H1 (cell line): Measurements from ENCODE around the gene NUMB. TPM values are rescaled to one million over a fixed set of nuclear protein-coding genes. Genes with fewer than 3 reads are reported as not detected.

Experiments used
- CTCF ChIA-PET: fragments of 300-600 bp; sonication (Branson Sonifier 250); formaldehyde crosslinking; loops from one replicate; lab custom pipeline; 2021; ENCODE audit not compliant: partially characterized antibody; lab: Charles Lee
- POLR2A ChIA-PET: fragments of 300-600 bp; sonication (Branson Sonifier 250); formaldehyde crosslinking; loops from one replicate; lab custom pipeline; 2021; ENCODE audit warnings: inconsistent platforms; ENCODE audit not compliant: partially characterized antibody; lab: Charles Lee
- DNase-seq, 2 experiments: peaks; one replicate each; pipeline versions ENCODE4 v3.0.0 to v3.0.0-alpha.2; 2010 to 2022; ENCODE audit warnings: low spot score in 2 of 2, low read depth in 1 of 2, mixed read lengths in 1 of 2
- FAIRE-seq: peaks from 2 replicates; lab custom pipeline; 2011; peaks lifted over from hg19 to GRCh38; lab: Jason Lieb, UNC
- H2AFZ ChIP-seq: 2 replicates; pipeline ENCODE4 v1.8.1; 2012; ENCODE audit warnings: low read length, inconsistent platforms
- H2AK5ac ChIP-seq: 2 replicates; pipeline ENCODE4 v1.6.1; 2013; ENCODE audit warnings: low read depth, low read length
- H2BK120ac ChIP-seq: replicated peaks from 2 replicates; pipeline ENCODE3; 2013; ENCODE audit warnings: low read depth, low read length, inconsistent platforms
- H2BK12ac ChIP-seq: 2 replicates; pipeline ENCODE4 v1.6.1; 2013; ENCODE audit warnings: low read depth, low read length
- H2BK15ac ChIP-seq: 2 replicates; pipeline ENCODE4 v1.6.1; 2013; ENCODE audit warnings: low read length
- H2BK20ac ChIP-seq: 2 replicates; pipeline ENCODE4 v1.6.1; 2013; ENCODE audit warnings: low read length
- H2BK5ac ChIP-seq: 2 replicates; pipeline ENCODE4 v1.6.1; 2013; ENCODE audit warnings: low read depth, low read length
- H3K14ac ChIP-seq: 2 replicates; pipeline ENCODE4 v1.6.1; 2013; ENCODE audit warnings: inconsistent platforms; ENCODE audit not compliant: insufficient read length
- H3K18ac ChIP-seq: 2 replicates; pipeline ENCODE4 v1.6.1; 2013; ENCODE audit warnings: low read length; ENCODE audit errors: extremely low read depth
- H3K23ac ChIP-seq: 2 replicates; pipeline ENCODE4 v1.6.1; 2013; ENCODE audit warnings: inconsistent platforms; ENCODE audit not compliant: insufficient read length
- H3K23me2 ChIP-seq: 2 replicates; pipeline ENCODE4 v1.6.1; 2013; ENCODE audit warnings: low read depth, low read length
- H3K27ac ChIP-seq: 2 replicates; pipeline ENCODE4 v1.6.1; 2011; ENCODE audit warnings: low read depth, low read length, inconsistent platforms
- H3K27me3 ChIP-seq, 4 experiments: replicated peaks in 1 of 4; 1 replicate in 1 of 4; 2 replicates in 3 of 4; pipeline versions ENCODE4 v1.6.1 to v1.8.1; 2011 to 2013; ENCODE audit warnings: low read length in 3 of 4, mild to moderate bottlenecking in 3 of 4, inconsistent platforms in 2 of 4, mixed read lengths in 2 of 4, moderate library complexity in 1 of 4; ENCODE audit not compliant: control insufficient read depth in 3 of 4, insufficient read depth in 3 of 4; ENCODE audit errors: extremely low read depth in 1 of 4
- H3K36me3 ChIP-seq, 4 experiments: 2 replicates each; pipeline versions ENCODE4 v1.6.1 to v1.8.1; 2011 to 2013; ENCODE audit warnings: mild to moderate bottlenecking in 4 of 4, low read length in 3 of 4, moderate library complexity in 2 of 4, control low read depth in 1 of 4, inconsistent platforms in 1 of 4; ENCODE audit not compliant: insufficient read depth in 4 of 4, control insufficient read depth in 2 of 4
- H3K4ac ChIP-seq: replicated peaks from 2 replicates; pipeline ENCODE3; 2013; ENCODE audit warnings: low read length, low read depth, mixed read lengths, inconsistent platforms; ENCODE audit not compliant: insufficient read length
- H3K4me1 ChIP-seq, 4 experiments: replicated peaks in 1 of 4; 1 replicate in 1 of 4; 2 replicates in 3 of 4; pipeline versions ENCODE4 v1.6.1 to v1.8.1; 2011 to 2013; ENCODE audit warnings: low read length in 3 of 4, inconsistent platforms in 2 of 4, mixed read lengths in 1 of 4; ENCODE audit not compliant: insufficient read depth in 4 of 4, control insufficient read depth in 3 of 4
- H3K4me2 ChIP-seq, 2 experiments: 2 replicates each; pipeline versions ENCODE4 v1.6.1 to v1.8.1; 2011 to 2013; ENCODE audit warnings: low read depth in 2 of 2, low read length in 2 of 2, control low read depth in 1 of 2, inconsistent platforms in 1 of 2, mild to moderate bottlenecking in 1 of 2; ENCODE audit not compliant: insufficient read depth in 1 of 2
- H3K4me3 ChIP-seq, 4 experiments: fragments of 200-600, 300-600 bp in 1 of 4; sonication (generic), shearing (Covaris generic), sonication (Bioruptor Twin) in 1 of 4; 2 replicates each; pipeline versions ENCODE4 v1.5.1 to v1.8.1; 2011 to 2016; ENCODE audit warnings: low read length in 4 of 4, low read depth in 3 of 4, control low read depth in 2 of 4, inconsistent platforms in 2 of 4, mild to moderate bottlenecking in 2 of 4, mixed read lengths in 1 of 4, moderate library complexity in 1 of 4; ENCODE audit not compliant: insufficient read depth in 2 of 4; ENCODE audit errors: extremely low read depth in 1 of 4
- H3K56ac ChIP-seq: replicated peaks from 2 replicates; pipeline ENCODE3; 2013; ENCODE audit warnings: low read depth, mild to moderate bottlenecking, mixed read lengths, low read length, inconsistent platforms; ENCODE audit not compliant: insufficient read length
- H3K79me1 ChIP-seq: 2 replicates; pipeline ENCODE4 v1.6.1; 2013; ENCODE audit warnings: low read depth, low read length, control low read depth
- H3K79me2 ChIP-seq, 2 experiments: 2 replicates each; pipeline versions ENCODE4 v1.6.1 to v1.8.1; 2012 to 2013; ENCODE audit warnings: low read length in 2 of 2, mild to moderate bottlenecking in 2 of 2, inconsistent platforms in 1 of 2; ENCODE audit not compliant: insufficient read depth in 2 of 2, control insufficient read depth in 1 of 2
- H3K9ac ChIP-seq, 4 experiments: replicated peaks in 1 of 4; 1 replicate in 1 of 4; 2 replicates in 3 of 4; pipeline versions ENCODE4 v1.6.1 to v1.8.1; 2011 to 2013; ENCODE audit warnings: low read depth in 3 of 4, low read length in 3 of 4, control low read depth in 2 of 4, mild to moderate bottlenecking in 2 of 4, moderate library complexity in 2 of 4, inconsistent platforms in 1 of 4; ENCODE audit errors: extremely low read depth in 1 of 4
- H3K9me3 ChIP-seq, 2 experiments: 2 replicates each; pipeline versions ENCODE4 v1.6.1 to v1.8.1; 2012 to 2013; ENCODE audit warnings: mild to moderate bottlenecking in 2 of 2, moderate library complexity in 2 of 2, control low read depth in 1 of 2, inconsistent platforms in 1 of 2, low read depth in 1 of 2, low read length in 1 of 2, mixed read lengths in 1 of 2; ENCODE audit not compliant: insufficient read depth in 2 of 2
- H4K20me1 ChIP-seq, 2 experiments: replicated peaks in 1 of 2; 2 replicates each; pipeline versions ENCODE3 to v1.8.1; 2011 to 2013; ENCODE audit warnings: inconsistent platforms in 2 of 2, low read length in 2 of 2, mild to moderate bottlenecking in 1 of 2; ENCODE audit not compliant: insufficient read depth in 2 of 2, control insufficient read depth in 1 of 2
- H4K5ac ChIP-seq: 2 replicates; pipeline ENCODE4 v1.6.1; 2013; ENCODE audit warnings: low read length, low read depth, mixed read lengths, inconsistent platforms; ENCODE audit not compliant: insufficient read length
- H4K8ac ChIP-seq: 2 replicates; pipeline ENCODE4 v1.8.0; 2013; ENCODE audit warnings: mild to moderate bottlenecking, moderate library complexity, low read length, inconsistent platforms; ENCODE audit not compliant: insufficient read depth; ENCODE audit errors: extremely low read depth
- H4K91ac ChIP-seq: replicated peaks from 2 replicates; pipeline ENCODE3; 2013; ENCODE audit warnings: low read length, mixed read lengths, inconsistent platforms; ENCODE audit not compliant: insufficient read length
- ATF2 ChIP-seq: IDR thresholded peaks from 2 replicates; pipeline ENCODE4 v1.6.1; 2012; ENCODE audit warnings: low read length, inconsistent platforms
- BRCA1 ChIP-seq: IDR thresholded peaks from 2 replicates; pipeline ENCODE4 v1.6.1; 2012; ENCODE audit warnings: low read depth, low read length, improper control_type of control experiment
- CHD2 ChIP-seq: IDR thresholded peaks from 2 replicates; pipeline ENCODE4 v1.6.1; 2012; ENCODE audit warnings: low read length, improper control_type of control experiment
- SAP30 ChIP-seq: fragments of 300-600 bp; sonication (generic); IDR thresholded peaks from 2 replicates; pipeline ENCODE4 v1.7.1; 2012; ENCODE audit warnings: low read length, moderate library complexity, mild to moderate bottlenecking, inconsistent platforms; ENCODE audit not compliant: insufficient read depth, insufficient replicate concordance
- TEAD4 ChIP-seq: IDR thresholded peaks from 2 replicates; pipeline ENCODE4 v1.6.1; 2012; ENCODE audit warnings: low read depth, low read length, inconsistent platforms, mixed read lengths
- WGBS, 2 experiments: shearing (Covaris generic) in 1 of 2; methylation state at CpG; one replicate each; pipeline versions ENCODE4 v1.1.6 to v1.1.7; 2013 to 2015; ENCODE audit warnings: low lambda C conversion rate in 2 of 2, mixed read lengths in 2 of 2, inconsistent platforms in 1 of 2, low coverage in 1 of 2, missing lambda C conversion rate in 1 of 2; ENCODE audit not compliant: insufficient replicate concordance in 2 of 2, insufficient coverage in 1 of 2, insufficient read length in 1 of 2; ENCODE audit errors: extremely low coverage in 1 of 2, missing lambda C conversion rate in 1 of 2; 5-methylcytosine and 5-hydroxymethylcytosine counted together
- polyA plus RNA-seq, 7 experiments: library from polyadenylated mRNA; depleted of rRNA in 3 of 7; stranded (reverse) in 5 of 7; unstranded in 2 of 7; fragments of >200 nt in 5 of 7; fragments of 200-250 nt in 2 of 7; gene quantifications; 1 replicate in 5 of 7; 2 replicates in 1 of 7; 4 replicates in 1 of 7; pipeline versions ENCODE4 v1.2.1 to v1.2.3, GENCODE V29; 2011 to 2013; ENCODE audit warnings: missing spikeins in 2 of 7, mixed read lengths in 2 of 7
- total RNA-seq: library from RNA; stranded (reverse); fragmentation: NEBNext Ultra II Directional; extraction: Animal tissue kit (Norgen Biotek cat#: 25700); gene quantifications from 2 replicates; pipeline ENCODE4 v1.2.1, GENCODE V29; 2021

NUMB gene
- total and polyA plus RNA-seq, 2 of the 8 experiments (the other 6 are each of a cell fraction or from before 2014, with no cell fraction given) = 54.3 to 78.1 TPM

- H3K79me1 ChIP-seq = peaks cover 5% of the 10 kb centered on the region
- peaks cover 3 to 30% (median 20%) of the 10 kb centered on the region in 4 experiments for H3K4me1 ChIP-seq
- peak overlapping the region; percentile 70; the same call in 1 of the 2 replicates for H2AK5ac ChIP-seq
- H3K27ac ChIP-seq = no peak overlapping the region
- no peak overlapping the region for H3K18ac ChIP-seq
- WGBS, 2 experiments = 82% methylated on average over 19 of the region's 19 CpGs; no CpG with 5 or more reads in 1 of the 2 experiments
- DNase-seq = peak in 1 of 2 experiments; percentile 51
- peaks cover 0 to 17% of the 10 kb centered on the region in 2 experiments; a peak in 2 of 4 replicates for H3K79me2 ChIP-seq
- H3K23ac ChIP-seq = no peak overlapping the region
- H2BK12ac ChIP-seq = peak overlapping the region; percentile 63; the same call in 1 of the 2 replicates
- no peak overlapping the region for H3K14ac ChIP-seq
- no peaks in the 10 kb centered on the region for H3K9me3 ChIP-seq
- ChIA-PET CTCF (interaction anchor here (0.9 to 5.8 kb wide), 6 partner anchors 9 to 266 kb away, joined by 3 to 35 read pairs (median 3); no protein-coding TSS in a partner anchor), POLR2A (no interaction called here)
- peaks cover 3 to 4% of the 10 kb centered on the region in 2 experiments for H4K20me1 ChIP-seq
- 0 out of 2 replicates have a peak overlapping the region, but pooled peaks have one; percentile 49 for H2BK5ac ChIP-seq
- no peak overlapping the region for H3K4me3 ChIP-seq
- 0 out of 8 replicates have a peak, but pooled peaks cover 0 to 3% (median 0%) of the 10 kb centered on the region in 4 experiments for H3K36me3 ChIP-seq
- no peak overlapping the region for H3K9ac ChIP-seq
- no peak overlapping the region for H3K56ac ChIP-seq
- H4K5ac ChIP-seq = no peak overlapping the region
- no peak overlapping the region; the same call in 1 of the 2 replicates for H4K8ac ChIP-seq
- H3K4ac ChIP-seq = no peak overlapping the region
- no peak overlapping the region for H2BK120ac ChIP-seq
- H3K23me2 ChIP-seq = peaks cover 18% of the 10 kb centered on the region
- H2BK20ac ChIP-seq = 0 out of 2 replicates have a peak overlapping the region, but pooled peaks have one; percentile 13
- no peak overlapping the region for H3K4me2 ChIP-seq
- FAIRE-seq = no peak
- peaks cover 6 to 29% (median 20%) of the 10 kb centered on the region in 4 experiments for H3K27me3 ChIP-seq
- H4K91ac ChIP-seq = no peak overlapping the region
- H2AFZ ChIP-seq = no peak overlapping the region
- H2BK15ac ChIP-seq = no peak overlapping the region; the same call in 1 of the 2 replicates
- TF ChIP-seq TEAD4 (no peak), SAP30 (no peak), BRCA1 (no peak), CHD2 (no peak), ATF2 (no peak)
Measured at GRCh38 chr14:73241481-73242165, 216.7 kb downstream of the NUMB start.
